Astrocyte of the spinal cord (primary cell): Measurements from ENCODE around the gene TMEM255B.

Source experiments
- DNase-seq: peaks from one replicate; pipeline ENCODE4 v3.0.0; 2011; ENCODE audit warnings: low read depth, low spot score
- H3K4me3 ChIP-seq: 2 replicates; pipeline ENCODE4 v1.5.1; 2011; ENCODE audit warnings: low read depth, mild to moderate bottlenecking, low read length, moderate library complexity
- in situ Hi-C: cut with HindIII; loops from 2 replicates; pipeline ENCODE4 v1.10.0; 2017; ENCODE audit warnings: low sequenced_read_pairs
- TF ChIP-seq, protein P1 (sequence below): IDR thresholded peaks from 2 replicates; pipeline ENCODE4 v1.5.1; 2012; ENCODE audit warnings: low read depth, mild to moderate bottlenecking, low read length, inconsistent platforms

Gene TMEM255B

GRCh38 chr13:113756441-113757097, 2.5 kb upstream of the TMEM255B start:
- DNase-seq = no peak
- no peak overlapping the region for H3K4me3 ChIP-seq
- in situ Hi-C loops = no loop called here
- TF ChIP-seq, protein P1, sequence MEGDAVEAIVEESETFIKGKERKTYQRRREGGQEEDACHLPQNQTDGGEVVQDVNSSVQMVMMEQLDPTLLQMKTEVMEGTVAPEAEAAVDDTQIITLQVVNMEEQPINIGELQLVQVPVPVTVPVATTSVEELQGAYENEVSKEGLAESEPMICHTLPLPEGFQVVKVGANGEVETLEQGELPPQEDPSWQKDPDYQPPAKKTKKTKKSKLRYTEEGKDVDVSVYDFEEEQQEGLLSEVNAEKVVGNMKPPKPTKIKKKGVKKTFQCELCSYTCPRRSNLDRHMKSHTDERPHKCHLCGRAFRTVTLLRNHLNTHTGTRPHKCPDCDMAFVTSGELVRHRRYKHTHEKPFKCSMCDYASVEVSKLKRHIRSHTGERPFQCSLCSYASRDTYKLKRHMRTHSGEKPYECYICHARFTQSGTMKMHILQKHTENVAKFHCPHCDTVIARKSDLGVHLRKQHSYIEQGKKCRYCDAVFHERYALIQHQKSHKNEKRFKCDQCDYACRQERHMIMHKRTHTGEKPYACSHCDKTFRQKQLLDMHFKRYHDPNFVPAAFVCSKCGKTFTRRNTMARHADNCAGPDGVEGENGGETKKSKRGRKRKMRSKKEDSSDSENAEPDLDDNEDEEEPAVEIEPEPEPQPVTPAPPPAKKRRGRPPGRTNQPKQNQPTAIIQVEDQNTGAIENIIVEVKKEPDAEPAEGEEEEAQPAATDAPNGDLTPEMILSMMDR = no peak

DNA sequence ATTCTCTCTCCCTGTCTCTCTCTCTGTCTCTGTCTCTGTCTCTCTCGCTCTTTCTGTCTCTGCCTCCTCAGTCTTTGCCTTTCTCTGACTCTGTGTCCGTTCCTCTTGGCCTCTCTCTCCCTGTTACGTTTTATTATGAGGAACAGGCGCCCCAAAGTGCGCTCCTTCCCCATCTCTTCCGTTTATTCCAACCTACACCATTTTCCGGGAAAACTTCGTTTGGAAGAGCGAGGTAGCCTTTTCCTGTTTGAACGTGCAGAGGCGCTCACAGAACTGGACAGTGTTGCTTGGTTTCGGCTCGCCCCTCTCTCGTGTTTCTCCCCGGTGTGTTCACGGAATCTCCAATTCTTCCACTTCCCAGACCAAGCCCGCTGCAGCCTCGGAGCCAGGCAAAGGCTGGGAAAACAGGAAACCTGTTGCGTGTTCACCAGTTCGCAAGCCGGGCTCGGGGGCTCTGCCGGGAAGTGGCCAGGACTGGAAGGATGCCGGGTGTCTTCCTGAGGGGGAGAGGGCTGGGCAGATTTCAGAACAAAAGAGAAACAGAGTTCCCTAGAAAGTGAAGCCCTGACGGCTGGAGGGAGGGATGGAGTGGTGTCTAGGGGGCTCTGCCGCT, 605 bp downstream of the TMEM255B start:
- TF ChIP-seq, protein P1 = no peak
- DNase-seq = peak; percentile 8
- H3K4me3 ChIP-seq = peak overlapping the region; percentile 53
- in situ Hi-C loops = no loop called here

DNA sequence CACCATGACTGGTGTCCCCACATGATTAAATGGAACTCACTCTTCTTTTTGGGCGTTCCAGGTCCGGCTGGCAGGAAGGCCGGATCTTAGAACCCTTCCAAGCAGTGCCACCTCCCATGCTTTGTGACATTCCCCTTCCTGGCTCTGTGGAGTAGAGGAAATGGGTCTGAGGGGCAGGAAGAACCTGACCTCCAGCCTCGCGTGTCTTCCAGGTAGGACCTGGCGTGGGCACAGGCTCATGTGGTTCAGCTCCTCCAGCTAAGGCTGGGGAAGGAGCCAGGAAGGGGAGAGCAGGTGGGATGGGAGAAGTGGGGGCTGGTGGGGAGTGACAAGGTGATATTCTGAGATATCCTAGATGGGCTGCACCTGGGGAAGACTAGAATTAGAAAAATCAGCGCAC, 2.1 kb downstream of the TMEM255B start:
- no peak overlapping the region for H3K4me3 ChIP-seq
- TF ChIP-seq, protein P1 = no peak
- in situ Hi-C loops = no loop called here
- no peak for DNase-seq

DNA sequence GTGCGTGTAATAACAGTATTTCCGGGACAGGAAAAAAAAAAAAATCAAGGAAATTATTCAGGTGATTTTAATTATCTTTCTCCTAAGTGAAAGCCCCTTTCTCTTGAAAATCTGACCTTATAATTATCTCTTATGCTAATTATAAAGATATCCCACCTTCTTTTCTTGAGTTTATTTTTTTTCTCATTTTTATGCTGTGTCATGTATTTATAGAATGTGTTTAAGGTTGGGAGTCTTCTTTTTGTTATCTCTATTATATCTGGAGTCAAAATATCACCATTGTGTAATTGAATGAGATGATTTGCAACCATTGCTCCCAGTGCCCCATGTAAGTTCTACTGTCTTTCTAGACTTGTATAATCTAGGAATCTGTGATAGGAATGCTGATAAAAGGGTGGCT, 3.0 kb downstream of the TMEM255B start:
- TF ChIP-seq, protein P1 = no peak
- no peak overlapping the region for H3K4me3 ChIP-seq
- in situ Hi-C loops = no loop called here
- no peak for DNase-seq

- DNase-seq = no peak
- H3K4me3 ChIP-seq = no peak overlapping the region
- TF ChIP-seq, protein P1 = no peak
- in situ Hi-C loops = no loop called here
Observed at GRCh38 chr13:113762538-113762937, 3.5 kb downstream of the TMEM255B start.

DNA sequence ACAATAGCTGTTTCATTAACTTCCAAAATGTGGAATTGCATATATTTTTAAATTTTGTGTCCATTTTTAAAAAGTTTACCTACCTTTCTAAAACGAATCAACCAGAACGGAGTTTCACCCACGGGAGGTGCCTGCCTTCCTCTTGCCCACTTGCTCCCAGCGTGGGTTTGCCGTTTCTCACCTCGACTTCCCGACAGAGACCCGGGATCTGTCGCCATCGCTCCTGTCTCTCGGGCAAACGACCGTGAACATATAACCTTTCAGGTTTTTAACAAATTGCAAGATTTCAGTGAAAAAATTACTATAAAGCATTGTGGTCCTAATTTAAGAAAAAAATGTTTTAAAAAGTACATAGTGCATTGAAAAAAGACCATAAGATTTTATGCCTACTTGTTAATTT, 4.2 kb downstream of the TMEM255B start:
- TF ChIP-seq, protein P1 = no peak
- in situ Hi-C loops = no loop called here
- DNase-seq = no peak
- H3K4me3 ChIP-seq = no peak overlapping the region
